GM12874 (cell line): ENCODE results near the gene TMPRSS4.

ENCODE experiments used
- TF ChIP-seq, protein P1 (sequence below): IDR thresholded peaks from 2 replicates; pipeline ENCODE4 v1.5.1; 2011; ENCODE audit warnings: low read depth, mild to moderate bottlenecking, control low read depth, low read length, moderate library complexity; ENCODE audit not compliant: insufficient read depth

TMPRSS4 gene

GRCh38 chr11:118164885-118165284, 88.0 kb downstream of the TMPRSS4 start:
- TF ChIP-seq, protein P1, sequence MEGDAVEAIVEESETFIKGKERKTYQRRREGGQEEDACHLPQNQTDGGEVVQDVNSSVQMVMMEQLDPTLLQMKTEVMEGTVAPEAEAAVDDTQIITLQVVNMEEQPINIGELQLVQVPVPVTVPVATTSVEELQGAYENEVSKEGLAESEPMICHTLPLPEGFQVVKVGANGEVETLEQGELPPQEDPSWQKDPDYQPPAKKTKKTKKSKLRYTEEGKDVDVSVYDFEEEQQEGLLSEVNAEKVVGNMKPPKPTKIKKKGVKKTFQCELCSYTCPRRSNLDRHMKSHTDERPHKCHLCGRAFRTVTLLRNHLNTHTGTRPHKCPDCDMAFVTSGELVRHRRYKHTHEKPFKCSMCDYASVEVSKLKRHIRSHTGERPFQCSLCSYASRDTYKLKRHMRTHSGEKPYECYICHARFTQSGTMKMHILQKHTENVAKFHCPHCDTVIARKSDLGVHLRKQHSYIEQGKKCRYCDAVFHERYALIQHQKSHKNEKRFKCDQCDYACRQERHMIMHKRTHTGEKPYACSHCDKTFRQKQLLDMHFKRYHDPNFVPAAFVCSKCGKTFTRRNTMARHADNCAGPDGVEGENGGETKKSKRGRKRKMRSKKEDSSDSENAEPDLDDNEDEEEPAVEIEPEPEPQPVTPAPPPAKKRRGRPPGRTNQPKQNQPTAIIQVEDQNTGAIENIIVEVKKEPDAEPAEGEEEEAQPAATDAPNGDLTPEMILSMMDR, result no peak

GRCh38 chr11:118166641-118167040, 89.8 kb downstream of the TMPRSS4 start:
- TF ChIP-seq, protein P1, result no peak

GRCh38 chr11:118167253-118167652, 90.4 kb downstream of the TMPRSS4 start:
- TF ChIP-seq, protein P1, result no peak

DNA sequence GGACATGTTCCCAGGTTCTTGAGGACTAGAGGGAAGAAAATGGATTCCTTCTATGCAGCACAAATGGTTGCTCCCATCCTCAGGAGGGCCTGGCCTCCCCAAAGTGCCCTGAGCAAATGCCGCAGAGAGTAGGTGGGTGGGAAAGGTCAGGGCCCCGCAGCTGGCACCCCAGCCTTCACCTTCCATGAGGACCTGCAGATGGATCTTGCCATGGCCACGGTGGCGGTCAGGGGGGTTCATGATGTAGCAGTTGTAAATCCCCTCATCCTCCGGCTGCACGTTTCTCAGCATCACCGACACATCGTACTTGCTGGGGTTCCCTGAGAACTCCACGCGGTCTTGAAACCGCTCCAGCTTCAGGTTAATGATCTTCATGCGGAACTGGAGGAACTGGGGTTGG, 91.0 kb downstream of the TMPRSS4 start:
- TF ChIP-seq, protein P1, result no peak

DNA sequence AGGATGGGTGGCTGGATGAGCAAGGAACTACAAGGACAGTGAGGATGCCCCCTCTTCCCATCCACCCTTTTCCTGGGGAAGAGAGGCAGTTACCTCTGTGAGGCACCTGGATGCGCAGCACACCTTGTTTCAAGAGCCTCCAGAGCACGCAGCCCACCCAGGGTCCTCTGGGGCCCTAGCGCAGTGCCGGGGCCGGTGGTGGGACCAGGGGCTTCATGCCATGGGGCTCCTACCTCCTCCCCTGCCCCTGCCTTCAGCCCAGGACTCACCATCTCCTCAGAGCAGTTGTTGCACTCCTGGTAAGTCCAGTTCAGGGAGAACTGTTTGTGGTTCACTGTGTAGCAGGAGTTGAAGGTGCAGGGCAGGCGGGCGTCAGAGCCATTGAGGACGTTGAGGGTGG, 91.4 kb downstream of the TMPRSS4 start:
- TF ChIP-seq, protein P1, result no peak

DNA sequence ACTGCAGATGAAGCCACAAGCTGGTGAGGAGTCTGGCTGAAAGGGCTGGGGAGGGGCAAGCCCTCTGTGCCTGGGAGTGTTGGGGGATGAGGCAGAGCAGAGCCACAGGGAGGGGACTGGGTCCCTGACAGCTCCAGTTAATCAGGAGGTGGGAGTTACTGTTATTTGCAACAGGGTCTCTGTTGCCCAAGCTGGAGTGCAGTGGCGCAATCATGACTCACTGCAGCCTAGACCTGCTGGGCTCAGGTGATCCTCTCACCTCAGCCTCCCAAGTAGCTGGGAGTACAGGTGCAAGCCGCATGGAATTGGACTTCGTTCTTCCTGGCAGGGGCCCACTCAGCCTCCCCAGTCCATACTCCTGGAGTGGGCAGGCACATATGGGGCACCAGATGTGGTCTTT, 91.9 kb downstream of the TMPRSS4 start:
- TF ChIP-seq, protein P1, result no peak

DNA sequence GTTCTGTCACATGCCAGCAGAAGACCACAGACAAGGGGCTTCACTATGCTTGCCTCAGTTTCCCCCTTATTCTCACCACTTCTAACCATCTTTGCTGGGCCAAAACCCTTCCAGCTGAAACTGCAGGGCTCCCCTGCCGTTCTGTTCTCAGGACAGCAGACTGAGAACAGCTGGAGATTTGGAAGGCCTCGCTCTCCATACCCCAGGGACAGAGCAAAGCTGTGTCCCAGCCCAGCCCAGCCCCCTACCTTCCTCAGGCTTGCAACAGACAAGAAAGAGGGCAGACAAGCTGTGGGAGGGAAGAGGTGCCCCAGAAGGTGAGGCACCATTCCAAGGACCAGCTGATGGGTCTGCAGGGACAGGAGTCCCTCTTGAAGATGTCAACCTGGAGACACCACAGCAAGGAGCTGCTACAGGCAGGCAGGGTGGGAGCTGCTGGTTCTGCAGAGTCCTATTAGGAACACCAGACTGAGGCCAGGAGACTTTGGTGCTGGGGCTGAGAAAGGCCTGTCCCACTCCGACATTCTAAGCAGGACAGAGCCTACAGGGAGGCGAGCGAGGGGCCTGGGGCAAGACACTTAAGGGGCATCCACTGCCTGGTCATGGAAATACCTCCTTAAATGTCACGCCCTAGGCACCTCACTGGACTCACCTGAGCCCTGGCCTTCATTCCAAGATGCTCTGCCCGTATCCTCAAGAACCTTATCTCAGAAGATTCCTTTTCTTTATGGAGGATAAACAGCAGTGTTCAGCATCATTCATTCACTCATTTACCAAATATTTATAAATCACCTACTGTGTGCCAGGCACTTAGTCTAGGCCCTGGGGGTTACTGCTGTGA, 92.6 kb downstream of the TMPRSS4 start:
- TF ChIP-seq, protein P1, result no peak
